ENCODE data around the gene SLC1A3.

The SLC1A3 gene

DNA sequence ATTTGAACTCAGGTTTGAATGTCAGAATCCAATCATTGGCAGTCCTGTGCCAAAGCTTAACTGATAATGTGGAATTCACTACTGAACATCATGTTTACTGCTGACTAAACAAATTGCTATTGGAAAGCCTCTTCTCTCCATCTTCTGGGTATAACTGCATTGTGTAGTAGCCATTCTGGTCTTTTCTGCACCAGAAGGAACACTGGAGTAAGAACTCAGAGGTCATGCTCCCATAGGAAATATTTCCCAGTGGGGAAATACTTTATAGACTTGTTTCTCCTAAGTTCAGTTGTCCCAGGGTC, 25.9 kb downstream of the SLC1A3 start:
- Histone ChIP-seq H3K27ac (ENCODE audit: low read depth, low read length) (no peak overlapping the region), H2BK5ac (ENCODE audit: low read length) (no peak overlapping the region), H2AK5ac (ENCODE audit: low read length) (no peak overlapping the region), H3K4me1 (ENCODE audit: control insufficient read depth, low read depth, low read length) (no peaks in the 10 kb centered on the region), H4K5ac (ENCODE audit: low read length) (no peak overlapping the region), H3K79me2 (ENCODE audit: control insufficient read depth, insufficient read depth, low read length) (no peaks in the 10 kb centered on the region), H2BK15ac (replicated peaks; ENCODE audit: low read depth) (no peak overlapping the region), H3K18ac (ENCODE audit: low read length) (no peak overlapping the region), H3K4ac (ENCODE audit: low read depth, low read length) (no peak overlapping the region), H3K36me3 (ENCODE audit: control insufficient read depth, insufficient read depth, low read length) (peaks cover 2% of the 10 kb centered on the region), H3K4me3 (ENCODE audit: low read length) (no peak overlapping the region), H3K56ac (ENCODE audit: low read length) (no peak overlapping the region), H3K4me2 (ENCODE audit: low read length) (no peak overlapping the region), H3K9ac (ENCODE audit: low read length) (no peak overlapping the region), H4K8ac (ENCODE audit: low read depth, low read length) (no peak overlapping the region), H3K79me1 (ENCODE audit: low read length) (no peaks in the 10 kb centered on the region), H3K27me3 (ENCODE audit: insufficient read depth, low read length, poor library complexity) (no peaks in the 10 kb centered on the region), H2BK120ac (ENCODE audit: low read depth, low read length) (no peak overlapping the region), H3K23ac (ENCODE audit: low read length) (no peak overlapping the region)
- no peak for DNase-seq

DNA sequence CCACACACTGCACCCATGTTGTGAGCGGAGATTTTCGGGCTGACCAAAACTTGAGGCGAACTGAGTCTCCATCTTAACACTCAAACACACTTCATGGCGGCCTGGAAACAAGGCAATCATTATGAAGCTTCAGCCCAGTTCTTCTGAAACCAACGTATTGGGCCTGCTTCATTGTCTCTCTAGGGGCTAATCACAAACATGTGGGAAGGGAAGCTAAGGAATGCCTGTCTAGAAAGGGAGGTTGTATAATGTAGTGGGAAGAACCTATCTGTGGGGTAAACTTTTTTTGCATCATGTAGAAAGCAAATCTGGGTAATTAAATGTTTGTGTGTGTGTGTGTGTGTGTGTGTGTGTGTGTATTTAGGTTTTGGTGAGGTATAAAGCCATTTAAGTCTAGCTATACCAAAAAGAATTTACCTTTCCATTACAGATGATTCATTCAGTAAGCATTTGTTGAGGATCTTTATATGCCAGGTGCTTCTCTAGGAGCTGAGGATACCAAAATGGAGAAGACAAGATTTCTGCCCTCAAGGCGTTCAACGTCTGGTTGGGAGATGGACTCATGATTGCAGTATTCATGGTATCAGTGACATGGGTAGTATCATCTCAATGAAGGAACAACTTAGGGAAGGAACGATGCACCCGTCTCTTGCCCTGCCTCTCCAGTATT, 29.4 kb downstream of the SLC1A3 start:
- no peak overlapping the region for H4K8ac ChIP-seq (ENCODE audit: low read depth, low read length)
- no peak overlapping the region for H2BK5ac ChIP-seq (ENCODE audit: low read length)
- WGBS (ENCODE audit: extremely low coverage, insufficient coverage, low lambda C conversion rate), result no CpG with 5 or more reads among the region's 9 CpGs
- no peak overlapping the region for H2BK15ac ChIP-seq (replicated peaks; ENCODE audit: low read depth)
- H3K18ac ChIP-seq (ENCODE audit: low read length), result no peak overlapping the region
- no peak overlapping the region for H3K56ac ChIP-seq (ENCODE audit: low read length)
- H3K4me2 ChIP-seq (ENCODE audit: low read length), result no peak overlapping the region
- H2AK5ac ChIP-seq (ENCODE audit: low read length), result no peak overlapping the region
- no peak overlapping the region for H3K4ac ChIP-seq (ENCODE audit: low read depth, low read length)
- no peak overlapping the region for H3K9ac ChIP-seq (ENCODE audit: low read length)
- H3K27ac ChIP-seq (ENCODE audit: low read depth, low read length), result no peak overlapping the region
- H2BK120ac ChIP-seq (ENCODE audit: low read depth, low read length), result no peak overlapping the region
- no peaks in the 10 kb centered on the region for H3K79me2 ChIP-seq (ENCODE audit: control insufficient read depth, insufficient read depth, low read length)
- H3K27me3 ChIP-seq (ENCODE audit: insufficient read depth, low read length, poor library complexity), result no peaks in the 10 kb centered on the region
- no peak overlapping the region for H3K4me3 ChIP-seq (ENCODE audit: low read length)
- no peak overlapping the region for H4K5ac ChIP-seq (ENCODE audit: low read length)
- peaks cover 3% of the 10 kb centered on the region for H3K4me1 ChIP-seq (ENCODE audit: control insufficient read depth, low read depth, low read length)
- DNase-seq, result peak; percentile 63
- H3K36me3 ChIP-seq (ENCODE audit: control insufficient read depth, insufficient read depth, low read length), result no peaks in the 10 kb centered on the region
- H3K23ac ChIP-seq (ENCODE audit: low read length), result no peak overlapping the region
- H3K79me1 ChIP-seq (ENCODE audit: low read length), result no peaks in the 10 kb centered on the region

DNA sequence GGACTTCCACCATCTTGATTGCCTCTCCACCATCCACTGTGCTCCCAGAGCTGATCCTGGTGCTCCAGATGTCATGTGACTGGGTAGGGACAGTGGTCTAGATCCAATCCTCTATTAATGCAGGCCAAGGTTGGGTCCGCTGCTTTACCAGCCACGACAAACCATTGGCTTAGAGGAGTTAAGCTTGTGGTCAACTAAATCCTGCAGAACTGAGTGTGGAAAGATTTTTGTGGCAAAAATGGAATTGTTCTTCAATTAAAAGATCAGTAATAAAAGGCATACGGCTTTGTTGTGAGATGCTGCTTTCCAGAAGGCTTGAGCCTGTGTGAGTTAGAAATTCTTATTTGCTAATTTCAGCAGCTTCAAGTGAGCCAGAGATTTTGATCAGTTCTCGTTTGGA, 30.7 kb downstream of the SLC1A3 start:
- Histone ChIP-seq H3K36me3 (ENCODE audit: control insufficient read depth, insufficient read depth, low read length) (no peaks in the 10 kb centered on the region), H3K4me2 (ENCODE audit: low read length) (no peak overlapping the region), H2AK5ac (ENCODE audit: low read length) (peak overlapping the region; percentile 61), H3K4ac (ENCODE audit: low read depth, low read length) (no peak overlapping the region), H3K9ac (ENCODE audit: low read length) (no peak overlapping the region), H3K79me2 (ENCODE audit: control insufficient read depth, insufficient read depth, low read length) (no peaks in the 10 kb centered on the region), H2BK5ac (ENCODE audit: low read length) (no peak overlapping the region), H4K5ac (ENCODE audit: low read length) (no peak overlapping the region), H3K4me1 (ENCODE audit: control insufficient read depth, low read depth, low read length) (peaks cover 3% of the 10 kb centered on the region), H3K27ac (ENCODE audit: low read depth, low read length) (no peak overlapping the region), H2BK120ac (ENCODE audit: low read depth, low read length) (peak overlapping the region; percentile 52), H3K27me3 (ENCODE audit: insufficient read depth, low read length, poor library complexity) (no peaks in the 10 kb centered on the region), H3K56ac (ENCODE audit: low read length) (no peak overlapping the region), H4K8ac (ENCODE audit: low read depth, low read length) (no peak overlapping the region), H3K23ac (ENCODE audit: low read length) (no peak overlapping the region), H3K18ac (ENCODE audit: low read length) (no peak overlapping the region), H2BK15ac (replicated peaks; ENCODE audit: low read depth) (no peak overlapping the region), H3K79me1 (ENCODE audit: low read length) (no peaks in the 10 kb centered on the region), H3K4me3 (ENCODE audit: low read length) (no peak overlapping the region)
- no CpG with 5 or more reads among the region's 4 CpGs for WGBS (ENCODE audit: extremely low coverage, insufficient coverage, low lambda C conversion rate)
- no peak for DNase-seq

DNA sequence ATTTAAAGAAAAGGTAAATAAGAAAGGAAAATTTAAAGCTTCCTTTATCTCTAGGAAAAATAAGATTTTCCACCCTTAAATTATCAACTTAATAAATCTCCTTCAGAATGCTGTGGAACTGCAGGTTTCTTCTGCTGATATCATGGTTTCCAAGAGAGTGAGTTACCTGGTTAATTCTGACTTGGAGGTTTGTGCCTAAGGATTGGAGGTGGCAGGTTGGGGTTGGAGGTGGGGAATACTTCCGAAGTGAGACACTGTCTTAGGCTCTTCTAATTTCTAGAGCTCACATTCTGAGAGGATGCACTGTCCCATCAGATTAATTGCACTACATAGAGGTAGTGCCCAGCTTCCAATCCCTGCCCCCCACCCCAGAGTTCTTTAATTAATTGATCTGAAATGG, 31.1 kb downstream of the SLC1A3 start:
- Histone ChIP-seq H3K9ac (ENCODE audit: low read length) (no peak overlapping the region), H3K4me3 (ENCODE audit: low read length) (no peak overlapping the region), H3K79me2 (ENCODE audit: control insufficient read depth, insufficient read depth, low read length) (no peaks in the 10 kb centered on the region), H3K4me2 (ENCODE audit: low read length) (no peak overlapping the region), H2BK5ac (ENCODE audit: low read length) (no peak overlapping the region), H3K36me3 (ENCODE audit: control insufficient read depth, insufficient read depth, low read length) (no peaks in the 10 kb centered on the region), H3K23ac (ENCODE audit: low read length) (no peak overlapping the region), H3K4ac (ENCODE audit: low read depth, low read length) (peak overlapping the region; percentile 59), H3K79me1 (ENCODE audit: low read length) (no peaks in the 10 kb centered on the region), H3K27ac (ENCODE audit: low read depth, low read length) (no peak overlapping the region), H2BK120ac (ENCODE audit: low read depth, low read length) (no peak overlapping the region), H2AK5ac (ENCODE audit: low read length) (no peak overlapping the region), H3K4me1 (ENCODE audit: control insufficient read depth, low read depth, low read length) (peaks cover 3% of the 10 kb centered on the region), H4K8ac (ENCODE audit: low read depth, low read length) (no peak overlapping the region), H3K27me3 (ENCODE audit: insufficient read depth, low read length, poor library complexity) (no peaks in the 10 kb centered on the region), H3K18ac (ENCODE audit: low read length) (peak overlapping the region; percentile 18), H3K56ac (ENCODE audit: low read length) (no peak overlapping the region), H4K5ac (ENCODE audit: low read length) (no peak overlapping the region), H2BK15ac (replicated peaks; ENCODE audit: low read depth) (no peak overlapping the region)
- no peak for DNase-seq
- WGBS (ENCODE audit: extremely low coverage, insufficient coverage, low lambda C conversion rate), result no CpG with 5 or more reads among the region's 1 CpG

DNA sequence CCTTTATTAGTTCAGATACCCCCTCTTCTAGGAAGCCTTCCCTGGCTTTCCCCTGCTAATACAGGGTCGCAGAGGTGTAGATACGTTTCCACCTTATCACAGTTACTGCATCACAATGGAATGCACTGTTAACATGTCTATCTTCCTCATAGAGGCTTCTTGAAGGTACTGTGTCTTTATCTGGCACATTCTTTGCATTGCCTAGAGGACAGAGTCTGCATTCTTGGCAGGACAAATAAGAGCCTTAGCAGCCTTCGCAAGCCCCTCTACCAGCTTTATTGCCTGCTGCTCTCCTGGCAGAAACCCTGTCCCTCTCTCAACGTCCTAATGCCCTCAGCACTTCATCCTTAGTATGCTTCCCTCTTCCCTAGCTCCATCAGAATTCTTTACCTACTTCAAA, 31.6 kb downstream of the SLC1A3 start:
- no peak overlapping the region for H2BK15ac ChIP-seq (replicated peaks; ENCODE audit: low read depth)
- no peak overlapping the region for H2BK120ac ChIP-seq (ENCODE audit: low read depth, low read length)
- H3K23ac ChIP-seq (ENCODE audit: low read length), result no peak overlapping the region
- no peak overlapping the region for H2AK5ac ChIP-seq (ENCODE audit: low read length)
- peak overlapping the region; percentile 18 for H3K18ac ChIP-seq (ENCODE audit: low read length)
- no peaks in the 10 kb centered on the region for H3K79me2 ChIP-seq (ENCODE audit: control insufficient read depth, insufficient read depth, low read length)
- peaks cover 3% of the 10 kb centered on the region for H3K4me1 ChIP-seq (ENCODE audit: control insufficient read depth, low read depth, low read length)
- no peak overlapping the region for H3K4ac ChIP-seq (ENCODE audit: low read depth, low read length)
- no peak overlapping the region for H3K56ac ChIP-seq (ENCODE audit: low read length)
- H2BK5ac ChIP-seq (ENCODE audit: low read length), result no peak overlapping the region
- no peaks in the 10 kb centered on the region for H3K79me1 ChIP-seq (ENCODE audit: low read length)
- H3K36me3 ChIP-seq (ENCODE audit: control insufficient read depth, insufficient read depth, low read length), result no peaks in the 10 kb centered on the region
- H3K27ac ChIP-seq (ENCODE audit: low read depth, low read length), result no peak overlapping the region
- H3K4me3 ChIP-seq (ENCODE audit: low read length), result no peak overlapping the region
- no peak overlapping the region for H4K5ac ChIP-seq (ENCODE audit: low read length)
- no CpG with 5 or more reads among the region's 4 CpGs for WGBS (ENCODE audit: extremely low coverage, insufficient coverage, low lambda C conversion rate)
- H3K4me2 ChIP-seq (ENCODE audit: low read length), result no peak overlapping the region
- H3K27me3 ChIP-seq (ENCODE audit: insufficient read depth, low read length, poor library complexity), result no peaks in the 10 kb centered on the region
- H4K8ac ChIP-seq (ENCODE audit: low read depth, low read length), result no peak overlapping the region
- DNase-seq, result peak; percentile 98
- H3K9ac ChIP-seq (ENCODE audit: low read length), result peak overlapping the region; percentile 10

DNA sequence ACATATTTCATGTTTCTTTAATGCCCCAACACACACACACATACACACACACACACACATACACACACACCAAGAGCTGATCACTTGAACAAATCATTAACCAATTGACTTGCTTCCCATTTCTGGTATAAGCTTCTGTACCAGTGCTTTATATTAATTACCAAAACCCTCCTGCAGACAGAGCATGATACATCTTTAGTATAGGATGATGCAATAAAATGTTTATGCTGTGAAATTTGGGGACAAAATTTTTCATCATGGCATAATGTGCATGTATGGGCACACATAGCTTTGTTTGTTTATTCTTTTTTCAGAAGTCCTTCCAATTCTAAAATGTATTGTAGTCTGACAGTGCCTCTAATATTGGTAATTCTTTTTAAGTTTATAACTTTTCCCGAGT, 34.5 kb downstream of the SLC1A3 start:
- no CpG with 5 or more reads among the region's 1 CpG for WGBS (ENCODE audit: extremely low coverage, insufficient coverage, low lambda C conversion rate)
- H4K5ac ChIP-seq (ENCODE audit: low read length), result no peak overlapping the region
- H3K79me1 ChIP-seq (ENCODE audit: low read length), result no peaks in the 10 kb centered on the region
- H3K4me2 ChIP-seq (ENCODE audit: low read length), result no peak overlapping the region
- H3K36me3 ChIP-seq (ENCODE audit: control insufficient read depth, insufficient read depth, low read length), result no peaks in the 10 kb centered on the region
- H3K4ac ChIP-seq (ENCODE audit: low read depth, low read length), result no peak overlapping the region
- no peak overlapping the region for H3K23ac ChIP-seq (ENCODE audit: low read length)
- DNase-seq, result no peak
- no peak overlapping the region for H3K4me3 ChIP-seq (ENCODE audit: low read length)
- H3K79me2 ChIP-seq (ENCODE audit: control insufficient read depth, insufficient read depth, low read length), result no peaks in the 10 kb centered on the region
- no peak overlapping the region for H3K18ac ChIP-seq (ENCODE audit: low read length)
- no peak overlapping the region for H2BK120ac ChIP-seq (ENCODE audit: low read depth, low read length)
- H2AK5ac ChIP-seq (ENCODE audit: low read length), result no peak overlapping the region
- H3K56ac ChIP-seq (ENCODE audit: low read length), result no peak overlapping the region
- no peak overlapping the region for H2BK15ac ChIP-seq (replicated peaks; ENCODE audit: low read depth)
- H3K27ac ChIP-seq (ENCODE audit: low read depth, low read length), result no peak overlapping the region
- no peak overlapping the region for H2BK5ac ChIP-seq (ENCODE audit: low read length)
- no peak overlapping the region for H3K9ac ChIP-seq (ENCODE audit: low read length)
- H3K4me1 ChIP-seq (ENCODE audit: control insufficient read depth, low read depth, low read length), result peaks cover 3% of the 10 kb centered on the region
- no peaks in the 10 kb centered on the region for H3K27me3 ChIP-seq (ENCODE audit: insufficient read depth, low read length, poor library complexity)
- no peak overlapping the region for H4K8ac ChIP-seq (ENCODE audit: low read depth, low read length)
